HG03439 (cell line): ENCODE measurements around the gene DOCK1.
"Not testable (repeated sequence)": the region's sequence is repeated elsewhere in the genome, so short reads cannot be mapped to it uniquely, and the experiment has no call there.

Experiments used
- ATAC-seq: cut with Tn5 transposase; IDR thresholded peaks from one replicate; pipeline ENCODE4 v1.9.1; 2021; ENCODE audit warnings: mild to moderate bottlenecking, moderate library complexity; ENCODE audit not compliant: unreplicated experiment

DOCK1 gene

GRCh38 chr10:126924180-126924914 lies 19.1 kb downstream of the DOCK1 start:
- ATAC-seq: no peak

DNA sequence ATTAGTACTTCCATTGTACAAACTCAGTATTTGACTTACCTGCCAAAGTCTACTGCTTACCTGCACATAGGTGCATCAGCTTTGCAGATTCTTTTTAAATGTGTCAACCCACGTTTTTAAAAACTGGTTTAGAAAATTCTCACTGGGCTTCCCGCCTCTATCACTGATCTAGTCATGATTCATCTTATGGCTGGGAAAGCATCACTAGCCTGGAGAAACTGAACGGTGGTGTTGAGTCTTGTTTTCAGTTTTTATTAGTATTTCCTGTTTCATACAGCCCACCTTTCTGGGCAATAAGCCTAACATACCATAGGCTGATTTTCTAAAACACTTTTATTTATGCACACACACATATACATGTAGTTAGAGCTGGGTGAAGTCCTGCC lies 19.7 kb downstream of the DOCK1 start:
- no peak for ATAC-seq

GRCh38 chr10:126926568-126926967 lies 21.3 kb downstream of the DOCK1 start:
- ATAC-seq: no peak

GRCh38 chr10:126927799-126928198 lies 22.6 kb downstream of the DOCK1 start:
- no peak for ATAC-seq

DNA sequence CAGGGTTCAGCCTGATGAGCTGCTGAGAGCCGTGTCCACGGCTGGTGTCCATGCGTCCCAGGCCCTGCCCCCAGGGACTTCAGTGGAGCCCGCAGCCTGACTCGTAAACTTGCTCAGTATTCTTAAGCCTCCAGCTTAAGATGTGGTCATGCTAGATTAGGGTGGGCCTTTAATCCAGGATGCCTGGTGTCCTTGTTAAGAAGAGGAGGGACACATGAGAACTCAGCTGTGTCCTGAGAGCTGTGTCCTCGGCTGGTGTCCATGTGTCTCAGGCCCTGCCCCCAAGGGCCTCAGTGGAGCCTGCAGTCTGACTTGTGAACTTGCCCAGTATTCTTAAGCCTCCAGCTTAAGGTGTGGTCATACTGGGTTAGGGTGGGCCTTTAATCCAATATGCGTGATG lies 23.0 kb downstream of the DOCK1 start:
- no peak for ATAC-seq

DNA sequence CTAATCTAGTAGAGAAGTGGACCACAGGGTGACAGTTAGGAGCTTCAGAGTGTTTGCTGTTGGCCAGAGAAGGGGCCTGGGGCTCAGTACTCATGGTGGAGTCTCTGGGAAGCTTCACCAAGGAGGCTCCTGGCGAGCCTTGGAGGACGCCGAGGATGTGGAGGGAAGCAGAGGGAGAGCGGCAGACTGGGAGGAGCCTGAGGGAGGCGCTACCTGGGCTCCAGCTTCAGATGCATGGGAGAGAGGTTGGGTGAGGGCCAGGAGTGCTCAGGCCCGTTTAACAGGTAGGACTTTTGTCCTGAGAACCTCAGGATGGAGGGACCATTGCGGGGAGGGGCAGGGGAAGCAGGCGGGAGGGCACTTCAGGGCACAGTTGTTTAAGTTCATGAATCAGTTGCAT lies 24.2 kb downstream of the DOCK1 start:
- ATAC-seq: no peak

GRCh38 chr10:126930131-126930882 lies 25.1 kb downstream of the DOCK1 start:
- ATAC-seq: no peak

GRCh38 chr10:126930883-126931503 lies 25.8 kb downstream of the DOCK1 start:
- no peak for ATAC-seq

GRCh38 chr10:126931544-126931943 lies 26.3 kb downstream of the DOCK1 start:
- ATAC-seq: no peak

GRCh38 chr10:126932516-126932915 lies 27.3 kb downstream of the DOCK1 start:
- ATAC-seq: no peak

GRCh38 chr10:126933116-126933515 lies 27.9 kb downstream of the DOCK1 start:
- no peak for ATAC-seq

DNA sequence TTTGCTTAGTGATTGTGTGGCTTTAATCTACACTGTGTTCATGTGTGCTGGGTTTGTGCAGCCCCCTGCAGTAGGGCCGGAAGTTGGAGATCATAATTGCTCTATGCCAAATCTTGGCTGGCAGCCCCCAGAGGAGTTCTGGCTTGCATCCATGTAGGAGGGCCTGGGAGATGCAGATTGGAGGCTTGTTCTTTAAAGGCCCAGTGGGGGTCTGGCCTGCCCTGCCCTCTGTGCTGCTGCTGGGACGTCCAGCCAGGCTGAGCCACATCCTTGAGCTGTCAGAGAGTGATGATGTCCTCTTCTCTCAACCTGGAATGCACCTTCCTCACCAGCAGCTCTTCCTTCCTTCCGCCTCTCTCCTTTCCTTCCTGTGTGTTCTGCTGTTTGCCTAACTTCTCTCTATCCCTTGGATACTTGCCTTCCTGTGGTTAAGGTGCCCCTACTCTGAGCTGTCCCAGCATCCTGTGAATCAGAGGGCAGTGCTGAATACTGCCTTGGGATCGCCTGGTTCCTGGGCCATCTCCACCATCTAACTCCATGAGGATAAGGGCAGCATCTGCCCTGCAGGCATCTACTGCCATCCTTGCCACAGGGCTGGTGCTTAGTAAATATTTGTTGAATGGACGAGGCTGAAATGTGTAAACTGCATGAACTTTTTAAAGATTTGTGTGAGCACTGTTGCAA lies 30.2 kb downstream of the DOCK1 start:
- ATAC-seq: no peak

- no peak for ATAC-seq
These were observed 31.8 kb downstream of the DOCK1 start for GRCh38 chr10:126937026-126937425.

GRCh38 chr10:126938121-126938520 lies 32.9 kb downstream of the DOCK1 start:
- not testable (repeated sequence) for ATAC-seq

DNA sequence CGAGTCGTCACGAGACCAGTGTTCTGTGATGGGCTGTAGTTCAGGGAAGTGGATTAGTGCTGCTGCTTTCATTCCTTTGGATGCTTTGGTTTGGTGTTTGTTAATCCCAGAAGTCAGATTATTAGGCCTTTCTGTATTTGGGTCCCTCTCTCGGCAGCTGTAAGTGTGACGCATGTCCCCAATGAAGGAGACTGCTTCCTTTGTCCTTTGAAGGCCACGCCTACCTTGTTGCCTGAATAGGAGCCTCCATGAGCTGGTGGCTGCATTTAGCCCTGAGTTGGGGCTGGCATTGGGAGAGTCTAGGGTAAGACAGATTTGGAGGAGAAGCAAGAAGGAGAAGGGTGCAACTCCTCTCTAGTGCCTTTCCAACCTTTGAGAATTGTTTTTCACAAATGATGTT lies 34.5 kb downstream of the DOCK1 start:
- ATAC-seq: no peak

GRCh38 chr10:126940670-126941310 lies 35.6 kb downstream of the DOCK1 start:
- no peak for ATAC-seq

- no peak for ATAC-seq
These were observed 39.0 kb downstream of the DOCK1 start for GRCh38 chr10:126944191-126944590.

DNA sequence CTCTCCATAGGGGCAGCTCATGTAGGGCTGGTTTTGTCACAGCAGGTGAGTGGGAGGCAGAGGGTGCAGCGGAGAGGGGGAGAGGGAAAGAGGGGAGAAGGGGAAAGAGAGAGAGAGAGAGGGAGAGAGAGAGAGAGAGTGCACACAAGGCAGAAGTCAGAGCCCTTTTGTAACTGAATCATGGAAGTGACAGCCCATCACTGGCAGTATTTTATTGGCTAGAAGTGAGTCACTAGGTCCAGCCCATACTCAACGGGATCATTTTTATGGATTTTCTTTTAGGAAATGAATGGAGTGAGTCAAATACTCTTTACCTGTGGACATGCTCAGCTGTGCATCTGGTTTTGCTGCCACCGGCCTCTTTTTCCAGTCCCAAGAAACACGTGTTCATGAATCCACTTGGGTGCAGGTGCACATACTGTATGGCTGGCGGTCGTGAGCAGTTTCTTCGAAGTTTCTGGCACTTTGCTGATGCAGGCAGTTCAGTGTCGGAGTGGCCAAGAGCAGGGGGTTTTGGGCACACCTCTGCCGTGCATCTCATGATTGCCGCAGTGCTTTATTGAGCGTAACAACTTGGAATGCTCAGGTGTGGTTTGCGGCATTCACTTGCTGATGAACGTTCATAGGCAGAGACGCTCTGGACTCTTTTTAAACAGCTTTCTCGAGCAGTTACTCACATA lies 40.3 kb downstream of the DOCK1 start:
- no peak for ATAC-seq

DNA sequence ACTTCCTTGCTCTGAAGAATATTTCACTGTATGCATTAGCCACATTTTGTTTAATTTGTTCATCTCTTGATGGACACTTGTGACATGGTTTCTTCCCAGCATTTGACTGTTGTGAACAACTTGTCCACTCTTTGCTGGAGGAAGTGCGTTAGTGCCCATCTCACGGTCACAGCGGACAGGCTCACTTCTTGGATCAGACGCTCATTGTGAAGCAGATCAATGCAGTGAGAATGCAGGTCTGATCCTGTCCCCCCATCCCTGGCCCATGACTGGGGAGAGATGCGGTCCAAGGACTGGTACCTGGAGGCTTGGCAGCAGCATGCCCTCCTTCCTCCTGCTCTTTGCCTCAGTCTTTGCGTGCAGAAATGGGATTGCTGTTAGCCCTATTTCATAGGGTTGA lies 41.5 kb downstream of the DOCK1 start:
- no peak for ATAC-seq

DNA sequence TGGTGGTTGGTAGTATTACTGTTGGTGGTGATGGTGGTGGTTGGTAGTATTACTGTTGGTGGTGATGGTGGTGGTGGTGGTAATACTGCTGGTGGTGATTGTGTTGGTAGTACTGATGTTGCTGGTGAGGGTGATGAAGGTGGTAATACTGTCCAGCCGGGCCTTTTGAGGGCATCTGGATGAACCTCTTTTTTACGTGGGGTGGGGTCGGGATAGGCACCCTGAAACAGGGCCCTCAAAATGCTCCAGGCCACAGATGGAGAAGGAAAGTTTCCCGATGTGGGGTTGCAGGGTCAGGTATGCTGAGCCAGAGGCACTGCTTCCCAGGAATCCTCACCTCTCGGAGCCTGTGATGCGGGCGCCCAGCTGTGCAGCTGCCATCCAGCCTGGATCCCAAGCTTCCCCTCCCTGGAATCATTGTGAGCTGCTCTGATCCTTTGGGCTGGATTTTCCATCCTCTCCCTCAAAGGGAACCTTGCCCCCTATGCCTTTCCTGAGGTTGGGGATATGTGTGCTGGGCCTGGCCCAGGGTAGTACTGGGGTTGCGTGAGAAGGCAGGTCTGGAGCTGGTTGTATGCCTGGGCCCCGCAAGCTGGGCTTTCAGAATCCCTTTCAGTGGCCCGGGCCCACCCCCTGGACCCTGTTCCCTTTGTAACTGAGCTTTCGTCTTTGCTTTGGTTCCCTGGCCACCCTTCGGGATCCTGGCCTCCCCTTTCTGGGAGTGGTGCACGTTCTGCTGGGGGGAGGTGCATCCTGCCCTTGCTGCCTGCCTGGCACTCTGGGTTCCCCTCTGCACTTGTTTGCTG lies 43.3 kb downstream of the DOCK1 start:
- no peak for ATAC-seq
